Measurements from ENCODE around the gene ATP13A4.

DNA sequence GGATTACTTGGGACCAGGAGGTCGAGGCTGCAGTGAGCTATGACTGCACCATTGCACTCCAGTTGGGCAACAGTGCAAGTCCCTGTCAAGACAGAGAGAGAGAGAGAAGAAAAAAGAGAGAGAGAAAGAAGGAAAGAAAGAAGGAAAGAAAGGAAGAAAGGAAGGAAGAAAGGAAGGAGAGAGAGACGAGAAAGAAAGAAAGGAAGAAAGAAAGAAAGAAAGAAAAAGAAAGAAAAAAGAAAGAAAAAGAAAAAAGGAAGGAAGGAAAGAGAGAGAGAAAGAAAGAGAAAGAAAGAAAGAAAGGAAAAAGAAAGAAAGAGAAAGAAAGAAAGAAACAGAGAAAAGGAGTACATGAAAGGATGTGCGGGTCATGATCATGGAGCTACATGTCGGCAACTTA, 80.2 kb downstream of the ATP13A4 start:
- TF ChIP-seq GABPA (IDR thresholded peaks at IDR 0.05; ENCODE audit: low read depth) (no peak), POLR2AphosphoS5 (IDR thresholded peaks at IDR 0.05; ENCODE audit: low read depth) (no peak), SPI1 (IDR thresholded peaks at IDR 0.05; ENCODE audit: borderline replicate concordance, low read depth) (no peak)
- TF ChIP-seq, protein P1, sequence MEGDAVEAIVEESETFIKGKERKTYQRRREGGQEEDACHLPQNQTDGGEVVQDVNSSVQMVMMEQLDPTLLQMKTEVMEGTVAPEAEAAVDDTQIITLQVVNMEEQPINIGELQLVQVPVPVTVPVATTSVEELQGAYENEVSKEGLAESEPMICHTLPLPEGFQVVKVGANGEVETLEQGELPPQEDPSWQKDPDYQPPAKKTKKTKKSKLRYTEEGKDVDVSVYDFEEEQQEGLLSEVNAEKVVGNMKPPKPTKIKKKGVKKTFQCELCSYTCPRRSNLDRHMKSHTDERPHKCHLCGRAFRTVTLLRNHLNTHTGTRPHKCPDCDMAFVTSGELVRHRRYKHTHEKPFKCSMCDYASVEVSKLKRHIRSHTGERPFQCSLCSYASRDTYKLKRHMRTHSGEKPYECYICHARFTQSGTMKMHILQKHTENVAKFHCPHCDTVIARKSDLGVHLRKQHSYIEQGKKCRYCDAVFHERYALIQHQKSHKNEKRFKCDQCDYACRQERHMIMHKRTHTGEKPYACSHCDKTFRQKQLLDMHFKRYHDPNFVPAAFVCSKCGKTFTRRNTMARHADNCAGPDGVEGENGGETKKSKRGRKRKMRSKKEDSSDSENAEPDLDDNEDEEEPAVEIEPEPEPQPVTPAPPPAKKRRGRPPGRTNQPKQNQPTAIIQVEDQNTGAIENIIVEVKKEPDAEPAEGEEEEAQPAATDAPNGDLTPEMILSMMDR (IDR thresholded peaks at IDR 0.05; ENCODE audit: insufficient read depth, low read length): no peak
- TF ChIP-seq, protein P2, sequence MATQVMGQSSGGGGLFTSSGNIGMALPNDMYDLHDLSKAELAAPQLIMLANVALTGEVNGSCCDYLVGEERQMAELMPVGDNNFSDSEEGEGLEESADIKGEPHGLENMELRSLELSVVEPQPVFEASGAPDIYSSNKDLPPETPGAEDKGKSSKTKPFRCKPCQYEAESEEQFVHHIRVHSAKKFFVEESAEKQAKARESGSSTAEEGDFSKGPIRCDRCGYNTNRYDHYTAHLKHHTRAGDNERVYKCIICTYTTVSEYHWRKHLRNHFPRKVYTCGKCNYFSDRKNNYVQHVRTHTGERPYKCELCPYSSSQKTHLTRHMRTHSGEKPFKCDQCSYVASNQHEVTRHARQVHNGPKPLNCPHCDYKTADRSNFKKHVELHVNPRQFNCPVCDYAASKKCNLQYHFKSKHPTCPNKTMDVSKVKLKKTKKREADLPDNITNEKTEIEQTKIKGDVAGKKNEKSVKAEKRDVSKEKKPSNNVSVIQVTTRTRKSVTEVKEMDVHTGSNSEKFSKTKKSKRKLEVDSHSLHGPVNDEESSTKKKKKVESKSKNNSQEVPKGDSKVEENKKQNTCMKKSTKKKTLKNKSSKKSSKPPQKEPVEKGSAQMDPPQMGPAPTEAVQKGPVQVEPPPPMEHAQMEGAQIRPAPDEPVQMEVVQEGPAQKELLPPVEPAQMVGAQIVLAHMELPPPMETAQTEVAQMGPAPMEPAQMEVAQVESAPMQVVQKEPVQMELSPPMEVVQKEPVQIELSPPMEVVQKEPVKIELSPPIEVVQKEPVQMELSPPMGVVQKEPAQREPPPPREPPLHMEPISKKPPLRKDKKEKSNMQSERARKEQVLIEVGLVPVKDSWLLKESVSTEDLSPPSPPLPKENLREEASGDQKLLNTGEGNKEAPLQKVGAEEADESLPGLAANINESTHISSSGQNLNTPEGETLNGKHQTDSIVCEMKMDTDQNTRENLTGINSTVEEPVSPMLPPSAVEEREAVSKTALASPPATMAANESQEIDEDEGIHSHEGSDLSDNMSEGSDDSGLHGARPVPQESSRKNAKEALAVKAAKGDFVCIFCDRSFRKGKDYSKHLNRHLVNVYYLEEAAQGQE (IDR thresholded peaks at IDR 0.05; ENCODE audit: insufficient replicate concordance, low read depth): no peak
